ENCODE measurements around the gene FAM163B. TPM values are rescaled to one million over a fixed set of nuclear protein-coding genes. Genes with fewer than 3 reads are reported as not detected.

Gene FAM163B
- total RNA-seq, 1 experiment from 2014 or later: not detected

- Mint-ChIP-seq H3K9me3 (ENCODE audit: unreplicated experiment) (no peaks in the 10 kb centered on the region), H3K27me3 (ENCODE audit: insufficient read depth, unreplicated experiment) (peaks cover 5% of the 10 kb centered on the region), H3K4me1 (ENCODE audit: low read depth, unreplicated experiment) (peaks cover 19% of the 10 kb centered on the region), H3K4me3 (ENCODE audit: unreplicated experiment) (no peak overlapping the region), H3K27ac (ENCODE audit: unreplicated experiment) (no peak overlapping the region), H3K36me3 (ENCODE audit: insufficient read depth, unreplicated experiment) (no peaks in the 10 kb centered on the region)
- Histone ChIP-seq H3K4me3 (ENCODE audit: low read depth, low read length) (no peak overlapping the region), H3K27me3 (replicated peaks; ENCODE audit: control insufficient read depth, insufficient read depth, low read length) (no peaks in the 10 kb centered on the region), H3K36me3 (ENCODE audit: control insufficient read depth, insufficient read depth, low read length) (no peaks in the 10 kb centered on the region), H3K9me3 (no peaks in the 10 kb centered on the region), H3K4me1 (peaks cover 6% of the 10 kb centered on the region; the same call in 1 of the 2 replicates)
- intact Hi-C loops (cut with micrococcal nuclease; ENCODE audit: unreplicated experiment): no loop called here
- no TSS peak for BruUV-seq (replicated peaks)
- TF ChIP-seq, protein P1, sequence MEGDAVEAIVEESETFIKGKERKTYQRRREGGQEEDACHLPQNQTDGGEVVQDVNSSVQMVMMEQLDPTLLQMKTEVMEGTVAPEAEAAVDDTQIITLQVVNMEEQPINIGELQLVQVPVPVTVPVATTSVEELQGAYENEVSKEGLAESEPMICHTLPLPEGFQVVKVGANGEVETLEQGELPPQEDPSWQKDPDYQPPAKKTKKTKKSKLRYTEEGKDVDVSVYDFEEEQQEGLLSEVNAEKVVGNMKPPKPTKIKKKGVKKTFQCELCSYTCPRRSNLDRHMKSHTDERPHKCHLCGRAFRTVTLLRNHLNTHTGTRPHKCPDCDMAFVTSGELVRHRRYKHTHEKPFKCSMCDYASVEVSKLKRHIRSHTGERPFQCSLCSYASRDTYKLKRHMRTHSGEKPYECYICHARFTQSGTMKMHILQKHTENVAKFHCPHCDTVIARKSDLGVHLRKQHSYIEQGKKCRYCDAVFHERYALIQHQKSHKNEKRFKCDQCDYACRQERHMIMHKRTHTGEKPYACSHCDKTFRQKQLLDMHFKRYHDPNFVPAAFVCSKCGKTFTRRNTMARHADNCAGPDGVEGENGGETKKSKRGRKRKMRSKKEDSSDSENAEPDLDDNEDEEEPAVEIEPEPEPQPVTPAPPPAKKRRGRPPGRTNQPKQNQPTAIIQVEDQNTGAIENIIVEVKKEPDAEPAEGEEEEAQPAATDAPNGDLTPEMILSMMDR (IDR thresholded peaks at IDR 0.05; ENCODE audit: insufficient read depth in 1 of 2, low read depth in 1 of 2, low read length in 1 of 2, severe bottlenecking in 1 of 2, unreplicated experiment in 1 of 2): no peak
- no peak for DNase-seq
- ChIA-PET POLR2A (no interaction called here), CTCF (no interaction called here)
These were observed 46.4 kb downstream of the FAM163B start for GRCh38 chr9:133562611-133563290.

DNA sequence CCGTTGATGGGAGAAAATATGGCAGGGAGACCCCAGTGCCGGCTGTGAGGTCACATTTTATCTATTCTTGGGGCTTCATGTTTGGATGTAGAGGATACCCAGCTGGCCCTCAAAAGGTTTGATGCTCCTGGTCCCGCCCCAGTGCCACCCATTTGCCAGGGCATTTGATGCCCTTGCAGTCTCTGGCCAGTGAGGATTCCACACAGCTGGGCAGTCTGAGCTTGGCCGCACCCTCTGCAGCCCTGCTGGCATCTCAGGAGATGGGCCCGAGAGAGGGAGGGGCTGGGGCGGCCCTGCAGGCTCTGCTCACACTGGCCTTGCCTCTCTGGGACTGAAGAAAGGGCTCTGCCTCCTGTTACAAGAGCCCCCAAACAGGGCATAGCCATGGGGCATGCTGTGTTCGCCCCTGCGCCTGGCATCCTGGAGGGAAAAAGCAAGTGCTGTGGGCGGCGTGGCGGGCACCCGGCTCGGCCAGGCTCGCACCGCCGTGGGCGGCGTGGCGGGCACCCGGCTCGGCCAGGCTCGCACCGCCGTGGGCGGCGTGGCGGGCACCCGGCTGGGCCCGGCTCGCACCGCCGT, 47.1 kb downstream of the FAM163B start:
- Mint-ChIP-seq H3K36me3 (ENCODE audit: insufficient read depth, unreplicated experiment) (no peaks in the 10 kb centered on the region), H3K4me3 (ENCODE audit: unreplicated experiment) (no peak overlapping the region), H3K27ac (ENCODE audit: unreplicated experiment) (no peak overlapping the region), H3K9me3 (ENCODE audit: unreplicated experiment) (no peaks in the 10 kb centered on the region), H3K4me1 (ENCODE audit: low read depth, unreplicated experiment) (peaks cover 19% of the 10 kb centered on the region), H3K27me3 (ENCODE audit: insufficient read depth, unreplicated experiment) (peaks cover 5% of the 10 kb centered on the region)
- CTCF ChIA-PET: no interaction called here
- POLR2A ChIA-PET: no interaction called here
- Histone ChIP-seq H3K4me3 (ENCODE audit: low read depth, low read length) (no peak overlapping the region), H3K27me3 (replicated peaks; ENCODE audit: control insufficient read depth, insufficient read depth, low read length) (no peaks in the 10 kb centered on the region), H3K36me3 (ENCODE audit: control insufficient read depth, insufficient read depth, low read length) (no peaks in the 10 kb centered on the region), H3K9me3 (no peaks in the 10 kb centered on the region), H3K4me1 (peaks cover 6% of the 10 kb centered on the region; the same call in 1 of the 2 replicates)
- BruUV-seq (replicated peaks): no TSS peak
- no peak for DNase-seq
- intact Hi-C loops (cut with micrococcal nuclease; ENCODE audit: unreplicated experiment): no loop called here
- TF ChIP-seq, protein P1 (IDR thresholded peaks at IDR 0.05; ENCODE audit: insufficient read depth in 1 of 2, low read depth in 1 of 2, low read length in 1 of 2, severe bottlenecking in 1 of 2, unreplicated experiment in 1 of 2): no peak

GRCh38 chr9:133560944-133561343, 48.2 kb downstream of the FAM163B start:
- DNase-seq: no peak
- Histone ChIP-seq H3K9me3 (no peaks in the 10 kb centered on the region), H3K36me3 (ENCODE audit: control insufficient read depth, insufficient read depth, low read length) (no peaks in the 10 kb centered on the region), H3K4me1 (peaks cover 6% of the 10 kb centered on the region; the same call in 1 of the 2 replicates), H3K4me3 (ENCODE audit: low read depth, low read length) (no peak overlapping the region), H3K27me3 (replicated peaks; ENCODE audit: control insufficient read depth, insufficient read depth, low read length) (no peaks in the 10 kb centered on the region)
- no peak overlapping the region for H3K4me3 Mint-ChIP-seq (ENCODE audit: unreplicated experiment)
- peaks cover 19% of the 10 kb centered on the region for H3K4me1 Mint-ChIP-seq (ENCODE audit: low read depth, unreplicated experiment)
- BruUV-seq (replicated peaks): no TSS peak
- intact Hi-C loops (cut with micrococcal nuclease; ENCODE audit: unreplicated experiment): no loop called here
- no peaks in the 10 kb centered on the region for H3K9me3 Mint-ChIP-seq (ENCODE audit: unreplicated experiment)
- H3K27me3 Mint-ChIP-seq (ENCODE audit: insufficient read depth, unreplicated experiment): peaks cover 5% of the 10 kb centered on the region
- H3K27ac Mint-ChIP-seq (ENCODE audit: unreplicated experiment): no peak overlapping the region
- TF ChIP-seq, protein P1 (IDR thresholded peaks at IDR 0.05; ENCODE audit: insufficient read depth in 1 of 2, low read depth in 1 of 2, low read length in 1 of 2, severe bottlenecking in 1 of 2, unreplicated experiment in 1 of 2): no peak
- no peaks in the 10 kb centered on the region for H3K36me3 Mint-ChIP-seq (ENCODE audit: insufficient read depth, unreplicated experiment)
- ChIA-PET POLR2A (no interaction called here), CTCF (no interaction called here)
